ENCODE results near the gene FBXL17. TPM values are rescaled to one million over a fixed set of nuclear protein-coding genes. Genes with fewer than 3 reads are reported as not detected.

Gene FBXL17
- total RNA-seq, 1 donor from 2014 or later, result 27.3 TPM

GRCh38 chr5:108061941-108062340 lies 320.0 kb downstream of the FBXL17 start:
- intact Hi-C loops (cut with DNase I), result no loop called here
- DNase-seq (ENCODE audit: low spot score), result no peak

DNA sequence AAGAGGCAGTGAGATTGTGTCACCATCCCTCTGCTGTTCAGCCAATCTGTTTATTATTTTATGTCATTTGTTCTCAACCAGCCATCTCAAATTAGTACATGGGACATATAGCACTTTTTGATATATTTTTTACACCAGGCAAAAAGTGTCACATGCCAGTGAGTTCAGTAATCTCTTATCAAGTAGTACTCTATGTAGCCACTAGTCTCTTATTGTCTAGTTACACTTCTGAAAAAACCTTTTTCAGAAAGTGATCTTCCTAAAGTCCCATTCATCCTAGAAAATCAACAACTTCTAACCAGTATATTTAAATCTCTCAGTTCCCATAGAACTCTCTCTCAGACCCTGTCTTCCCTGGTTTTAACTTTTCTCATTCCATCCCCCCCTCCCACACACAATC lies 321.6 kb downstream of the FBXL17 start:
- intact Hi-C loops (cut with DNase I), result no loop called here
- DNase-seq (ENCODE audit: low spot score), result no peak

DNA sequence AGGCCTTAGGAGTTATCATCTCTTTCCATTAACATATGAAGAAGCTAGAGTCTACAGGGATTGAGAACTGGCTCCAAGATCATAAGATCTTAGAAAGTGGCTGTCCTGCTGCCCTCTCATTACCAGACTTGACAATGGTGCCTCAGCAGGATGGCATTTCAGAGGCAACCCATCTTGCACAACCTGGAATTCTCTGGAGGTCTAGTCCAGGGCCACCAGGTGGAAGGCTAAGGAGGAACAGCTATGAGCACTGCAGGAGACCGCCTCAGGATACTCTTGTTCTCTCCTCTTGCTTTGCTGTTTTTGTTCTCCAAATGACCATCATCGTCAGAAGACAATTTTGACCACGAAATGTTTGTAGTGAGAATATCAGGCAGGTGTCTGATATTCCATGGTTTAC lies 322.6 kb downstream of the FBXL17 start:
- no peak for DNase-seq (ENCODE audit: low spot score)
- intact Hi-C loops (cut with DNase I), result no loop called here

DNA sequence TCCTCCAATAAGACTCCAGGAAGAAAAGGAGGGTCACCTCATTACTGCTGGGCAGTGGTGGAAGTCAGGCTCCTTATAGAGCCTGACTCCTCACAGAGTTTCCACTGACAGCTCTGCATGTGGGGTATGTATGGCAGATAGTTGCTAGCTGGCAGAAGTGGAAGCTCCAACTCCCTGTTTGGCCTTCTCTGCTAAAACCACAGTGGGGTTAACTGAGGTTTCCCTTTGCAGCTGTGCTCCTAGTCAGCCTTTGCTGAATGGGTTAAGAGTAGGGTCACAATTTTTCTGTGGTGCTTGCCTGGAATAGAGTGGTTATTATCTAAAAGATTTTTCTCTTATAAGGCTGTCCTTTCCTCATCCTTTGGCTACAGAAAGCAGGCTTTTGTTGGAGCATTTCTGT lies 327.5 kb downstream of the FBXL17 start:
- intact Hi-C loops (cut with DNase I), result no loop called here
- no peak for DNase-seq (ENCODE audit: low spot score)

- DNase-seq (ENCODE audit: low spot score), result no peak
- intact Hi-C loops (cut with DNase I), result no loop called here
These were observed 334.8 kb downstream of the FBXL17 start for GRCh38 chr5:108046955-108047670.

- intact Hi-C loops (cut with DNase I), result no loop called here
- DNase-seq (ENCODE audit: low spot score), result no peak
These were observed 345.4 kb downstream of the FBXL17 start for GRCh38 chr5:108036482-108036881.

DNA sequence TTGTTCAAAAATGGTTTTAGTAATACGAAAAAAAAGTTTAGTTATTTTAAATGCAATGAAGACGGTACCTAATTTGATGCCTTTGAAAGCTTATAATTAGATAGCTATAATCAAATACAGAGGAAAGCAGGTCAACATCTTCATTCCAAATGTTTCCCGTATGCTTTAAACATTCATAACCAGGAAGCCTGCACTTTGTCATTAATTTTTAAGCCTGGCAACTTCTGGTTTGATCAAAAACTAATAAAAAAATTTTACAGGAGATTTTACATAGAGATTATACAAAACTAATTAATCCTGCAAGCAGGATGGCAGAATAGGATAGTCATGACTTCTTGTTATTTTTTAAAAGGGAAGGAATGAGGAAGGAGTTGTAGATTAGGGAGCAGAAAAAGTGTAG lies 353.0 kb downstream of the FBXL17 start:
- DNase-seq (ENCODE audit: low spot score), result no peak
- intact Hi-C loops (cut with DNase I), result no loop called here

DNA sequence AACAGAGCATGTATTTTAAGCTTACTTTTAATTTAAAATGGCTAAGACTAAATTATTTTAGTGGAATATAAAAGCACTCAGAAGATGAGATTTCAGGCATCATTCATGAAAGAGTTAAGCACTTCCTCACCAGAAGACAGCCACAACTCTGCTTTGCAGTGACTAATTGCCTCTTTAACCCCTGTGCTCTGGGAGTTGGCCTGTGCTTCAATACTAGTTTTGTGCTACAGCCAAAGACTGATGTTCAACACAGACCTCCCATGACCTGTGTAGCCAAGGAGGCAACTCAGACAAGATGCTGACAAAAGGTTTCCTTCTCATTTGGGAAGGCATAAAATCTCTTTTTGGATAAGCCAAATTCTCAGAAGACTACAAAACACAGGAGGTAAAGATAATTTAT lies 353.5 kb downstream of the FBXL17 start:
- no peak for DNase-seq (ENCODE audit: low spot score)
- intact Hi-C loops (cut with DNase I), result no loop called here

DNA sequence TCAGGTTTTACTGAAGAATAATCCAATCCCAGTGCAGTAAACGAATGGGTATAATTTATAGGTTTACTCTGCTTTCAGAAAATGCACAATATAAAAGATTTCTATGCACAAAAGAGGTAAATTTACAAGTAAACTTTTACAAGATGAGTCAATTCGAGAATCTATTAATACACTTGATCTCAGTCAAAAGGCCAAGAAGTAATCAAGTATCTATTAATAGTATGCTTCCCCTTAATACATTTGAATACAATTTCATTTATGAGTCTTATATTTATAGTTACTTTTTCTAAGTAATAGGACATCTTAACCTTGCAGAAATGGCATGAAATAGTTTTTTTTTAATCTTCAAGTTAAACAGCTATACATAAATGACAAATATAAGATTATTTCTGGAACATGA lies 355.9 kb downstream of the FBXL17 start:
- no peak for DNase-seq (ENCODE audit: low spot score)
- intact Hi-C loops (cut with DNase I), result no loop called here

DNA sequence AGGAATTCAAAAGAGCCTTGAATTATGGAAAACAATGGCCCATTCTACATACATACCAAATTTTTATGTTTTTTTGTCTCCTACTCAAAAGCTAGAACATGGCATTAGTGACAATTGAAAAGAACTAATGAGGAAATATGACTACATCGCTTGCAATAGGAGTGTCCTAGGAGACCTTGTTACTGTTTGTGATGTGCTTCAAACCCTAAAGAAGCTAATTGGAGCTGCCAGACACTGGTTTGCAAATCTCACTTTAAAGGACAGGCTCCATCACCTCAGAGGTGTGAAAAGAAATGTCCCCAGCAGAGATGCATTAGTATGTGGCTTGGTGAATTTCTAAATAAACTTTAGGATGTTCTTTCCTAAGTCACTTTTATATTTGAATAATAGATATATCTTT lies 356.9 kb downstream of the FBXL17 start:
- intact Hi-C loops (cut with DNase I), result no loop called here
- no peak for DNase-seq (ENCODE audit: low spot score)

DNA sequence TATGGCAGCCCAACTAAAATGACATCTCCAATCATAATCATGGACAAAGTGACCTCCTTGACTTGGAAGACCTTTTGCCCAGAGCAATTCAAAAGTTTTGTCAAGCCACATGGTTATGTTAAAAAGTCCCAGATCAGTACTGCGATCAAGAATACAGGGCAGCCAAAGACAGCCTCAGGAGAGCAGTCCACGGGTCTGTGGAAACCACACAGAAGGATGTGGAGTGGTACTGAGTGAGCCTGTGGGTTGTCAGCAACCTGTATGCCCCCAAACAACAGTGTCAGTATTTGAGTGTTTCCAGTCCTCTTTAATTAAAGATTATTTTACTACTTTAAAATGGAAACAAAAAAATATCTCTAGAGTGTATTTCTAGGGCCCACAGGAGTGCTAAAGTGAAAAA lies 365.8 kb downstream of the FBXL17 start:
- DNase-seq (ENCODE audit: low spot score), result no peak
- intact Hi-C loops (cut with DNase I), result no loop called here

GRCh38 chr5:108006791-108007190 lies 375.1 kb downstream of the FBXL17 start:
- intact Hi-C loops (cut with DNase I), result no loop called here
- DNase-seq (ENCODE audit: low spot score), result no peak

GRCh38 chr5:108003178-108003577 lies 378.7 kb downstream of the FBXL17 start:
- intact Hi-C loops (cut with DNase I), result no loop called here
- DNase-seq (ENCODE audit: low spot score), result no peak

- intact Hi-C loops (cut with DNase I), result no loop called here
- no peak for DNase-seq (ENCODE audit: low spot score)
These were observed 380.7 kb downstream of the FBXL17 start for GRCh38 chr5:108001222-108001621.

DNA sequence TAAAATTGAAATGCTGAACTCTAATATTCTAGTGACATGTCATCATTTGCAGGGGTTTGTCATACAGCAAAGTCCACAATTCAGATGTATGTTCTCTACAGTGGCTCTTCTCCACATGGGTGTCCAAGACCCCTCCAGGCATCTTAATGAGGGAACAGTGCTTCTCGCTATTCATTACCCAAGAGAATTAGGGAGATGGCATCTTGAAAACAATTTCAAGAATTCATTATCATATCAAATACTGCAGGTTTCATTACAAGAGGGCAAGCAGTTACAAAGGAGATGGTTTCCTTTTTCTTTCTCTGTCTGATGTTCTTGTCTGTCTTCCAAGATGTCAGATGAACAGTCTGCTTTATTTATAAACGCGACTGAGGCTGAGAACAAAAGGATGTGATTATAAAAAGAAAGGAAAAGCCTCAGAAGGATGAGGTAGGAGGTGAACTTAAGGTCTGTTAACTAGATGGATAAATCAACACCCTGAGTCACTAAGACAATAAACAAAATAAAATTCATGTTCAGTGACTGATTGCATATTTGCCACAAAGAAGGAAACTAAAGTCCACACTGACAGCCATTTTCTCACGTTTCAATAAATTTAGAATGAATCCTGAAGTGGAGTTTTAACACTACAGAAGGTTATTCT lies 384.4 kb downstream of the FBXL17 start:
- intact Hi-C loops (cut with DNase I), result no loop called here
- no peak for DNase-seq (ENCODE audit: low spot score)

DNA sequence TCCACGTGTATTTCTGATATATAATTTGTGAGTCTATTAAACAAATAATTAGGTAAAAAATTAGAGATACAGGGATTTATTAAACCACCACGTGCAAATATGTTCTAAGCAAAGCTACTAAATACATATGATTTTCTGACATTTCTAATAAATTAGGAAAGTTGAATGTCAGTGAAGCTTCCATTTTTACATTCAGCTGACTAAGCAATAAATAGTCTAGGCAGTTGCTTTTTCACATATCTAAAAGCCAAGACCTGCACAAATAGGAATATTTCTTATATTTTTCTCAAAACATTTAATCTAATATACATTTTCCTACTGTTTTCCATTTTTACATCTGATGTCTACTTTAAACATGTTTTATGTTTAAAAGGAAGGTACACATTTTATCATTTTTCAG lies 388.6 kb downstream of the FBXL17 start:
- no peak for DNase-seq (ENCODE audit: low spot score)
- intact Hi-C loops (cut with DNase I), result no loop called here

DNA sequence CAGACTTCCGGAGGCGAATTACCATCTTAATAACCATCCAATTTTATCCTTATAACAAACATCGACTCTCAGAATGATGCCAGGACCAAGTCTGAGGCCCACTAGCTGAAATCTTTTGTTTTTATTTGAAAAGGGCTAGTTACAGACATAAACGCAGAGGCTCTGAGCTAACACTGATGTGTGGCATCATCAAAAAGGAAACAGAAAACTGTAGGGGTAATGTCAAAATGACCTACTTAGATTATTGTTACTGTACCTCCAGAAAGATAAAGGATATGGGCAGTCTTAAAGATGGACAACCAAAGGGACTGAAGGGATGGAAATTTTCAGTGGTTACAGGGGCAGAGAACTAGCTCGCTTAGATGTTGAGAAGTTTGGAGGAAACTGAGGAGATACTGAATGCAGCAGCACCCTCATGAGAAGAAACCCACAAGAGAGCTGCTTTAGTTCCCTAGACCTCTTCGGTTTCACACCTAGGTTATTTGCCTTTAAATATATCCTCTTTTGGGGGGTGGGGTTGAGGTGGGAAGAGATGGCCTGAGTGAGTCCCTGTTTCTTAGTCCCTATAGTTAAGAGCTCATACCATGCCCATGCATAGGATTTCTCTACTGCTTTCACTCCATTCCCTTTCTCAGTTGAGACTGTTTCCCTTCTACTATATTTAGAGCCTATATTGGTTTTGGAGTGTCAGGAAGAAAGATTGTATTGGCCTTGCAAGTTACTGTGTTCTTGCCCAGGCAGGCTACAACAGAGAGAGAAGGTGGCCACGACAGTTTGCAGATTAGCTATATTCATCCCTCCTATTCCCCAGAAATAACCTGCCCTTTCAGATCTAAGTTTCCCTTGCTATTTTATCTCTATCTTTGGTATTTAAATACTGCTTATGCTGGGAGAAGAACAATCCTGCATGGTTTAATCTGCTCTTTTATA lies 390.8 kb downstream of the FBXL17 start:
- DNase-seq (ENCODE audit: low spot score), result no peak
- intact Hi-C loops (cut with DNase I), result no loop called here

DNA sequence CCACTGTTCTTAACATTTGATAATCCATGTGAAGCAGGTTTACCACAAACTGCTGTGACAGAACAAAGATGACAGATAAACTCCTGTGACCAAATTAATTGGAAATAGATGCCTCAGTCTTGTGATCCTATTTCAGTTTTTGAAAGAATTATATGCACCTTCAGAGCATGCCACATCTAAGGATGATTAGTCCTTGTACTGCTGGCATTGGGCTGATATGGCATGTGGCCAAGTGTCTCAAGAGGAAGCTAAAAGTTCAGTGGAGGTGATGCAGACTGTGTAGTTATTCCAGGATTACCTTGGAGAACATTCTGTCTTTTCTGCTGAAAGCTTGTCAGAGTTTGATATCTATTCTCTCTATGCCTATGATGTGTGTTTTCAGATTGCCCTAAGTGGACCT lies 396.8 kb downstream of the FBXL17 start:
- intact Hi-C loops (cut with DNase I), result no loop called here
- no peak for DNase-seq (ENCODE audit: low spot score)

DNA sequence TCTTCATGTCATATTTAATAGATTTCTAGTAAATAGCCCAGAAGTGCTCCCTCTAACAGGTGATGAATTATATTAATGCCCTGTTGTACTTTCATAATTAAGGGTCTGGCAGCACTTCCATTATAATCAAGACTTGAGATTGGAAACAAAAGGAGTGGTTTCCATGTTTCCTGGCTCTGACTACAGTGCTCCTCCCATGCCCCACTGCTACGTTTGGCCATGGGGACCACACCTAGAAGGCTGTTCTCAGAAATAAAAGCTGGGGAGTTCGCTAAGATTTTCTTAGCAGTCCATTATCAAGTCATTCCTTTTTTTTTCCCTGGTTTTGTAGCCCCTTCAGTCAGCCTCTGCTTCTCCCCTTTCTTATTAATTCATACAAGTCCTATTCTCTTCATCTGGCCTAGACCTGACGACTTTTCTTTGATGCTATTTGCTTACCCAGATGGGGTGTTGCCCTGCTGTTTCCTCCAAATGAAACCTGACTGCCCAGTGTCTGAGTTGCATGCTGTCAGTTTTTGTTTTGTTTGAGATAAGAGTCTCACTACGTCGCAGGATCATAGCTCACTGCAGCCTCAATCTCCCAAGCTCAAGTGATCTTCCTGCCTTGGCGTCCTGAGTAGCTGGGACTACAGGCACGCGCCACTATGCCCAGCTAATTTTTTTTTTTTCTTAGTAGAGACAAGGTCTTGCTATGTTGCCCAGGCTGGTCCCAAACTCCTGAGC lies 399.0 kb downstream of the FBXL17 start:
- intact Hi-C loops (cut with DNase I), result no loop called here

More for the DNA sequence above, 399.0 kb downstream of the FBXL17 start:
- no peak for DNase-seq (ENCODE audit: low spot score)
